Measurements from ENCODE around the gene GBP3.
"Not testable (repeated sequence)": the region's sequence is repeated elsewhere in the genome, so short reads cannot be mapped to it uniquely, and the experiment has no call there.

The GBP3 gene

GRCh38 chr1:89022167-89022959, at the start of gene GBP3:
TSS of gene GBP3 (minus strand) at chr1:89022866. CDS start at chr1:89020721, 2,145 bp downstream.
- DNase-seq = peak; percentile 69

GRCh38 chr1:89070509-89070908, 47.8 kb upstream of the GBP3 start:
- no peak for DNase-seq

DNA sequence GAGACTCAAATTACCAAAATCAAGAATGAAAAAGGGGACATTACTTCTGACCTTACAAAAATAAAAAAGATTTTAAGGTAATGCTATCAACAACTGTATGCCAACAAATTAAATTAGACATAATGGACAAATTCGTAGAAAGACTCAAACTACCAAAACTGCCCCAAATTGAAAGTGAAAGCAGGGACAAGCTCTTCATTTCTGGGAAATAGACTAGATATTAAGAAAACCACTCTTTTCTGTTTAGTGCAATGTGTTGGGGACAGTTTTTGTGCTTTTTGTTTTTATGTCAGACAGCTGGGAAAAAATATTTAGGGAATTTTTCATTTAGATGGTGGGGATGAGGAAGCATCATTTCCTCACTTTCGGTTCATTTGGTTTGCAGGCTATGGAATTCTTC, 47.3 kb upstream of the GBP3 start:
- no peak for DNase-seq

DNA sequence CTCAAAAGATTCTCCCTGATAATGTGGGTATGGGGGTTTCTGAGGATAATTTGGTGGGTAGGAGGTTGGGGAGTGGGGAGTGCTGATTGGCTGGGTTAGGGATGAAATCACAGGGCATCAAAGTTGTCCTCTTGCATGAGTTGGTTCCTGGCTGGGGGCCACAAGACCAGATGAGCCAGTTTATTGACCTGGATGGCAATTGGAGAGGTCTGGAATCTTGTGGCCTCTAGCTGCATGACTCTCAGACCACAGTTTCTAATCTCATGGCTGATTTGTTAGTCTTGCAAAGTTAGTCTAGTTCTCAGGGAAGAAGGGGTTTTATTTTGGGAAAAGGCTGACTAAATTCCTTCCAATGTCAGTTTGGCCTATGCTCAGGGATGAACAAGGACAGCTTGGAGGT, 45.6 kb upstream of the GBP3 start:
- DNase-seq = peak; percentile 77

DNA sequence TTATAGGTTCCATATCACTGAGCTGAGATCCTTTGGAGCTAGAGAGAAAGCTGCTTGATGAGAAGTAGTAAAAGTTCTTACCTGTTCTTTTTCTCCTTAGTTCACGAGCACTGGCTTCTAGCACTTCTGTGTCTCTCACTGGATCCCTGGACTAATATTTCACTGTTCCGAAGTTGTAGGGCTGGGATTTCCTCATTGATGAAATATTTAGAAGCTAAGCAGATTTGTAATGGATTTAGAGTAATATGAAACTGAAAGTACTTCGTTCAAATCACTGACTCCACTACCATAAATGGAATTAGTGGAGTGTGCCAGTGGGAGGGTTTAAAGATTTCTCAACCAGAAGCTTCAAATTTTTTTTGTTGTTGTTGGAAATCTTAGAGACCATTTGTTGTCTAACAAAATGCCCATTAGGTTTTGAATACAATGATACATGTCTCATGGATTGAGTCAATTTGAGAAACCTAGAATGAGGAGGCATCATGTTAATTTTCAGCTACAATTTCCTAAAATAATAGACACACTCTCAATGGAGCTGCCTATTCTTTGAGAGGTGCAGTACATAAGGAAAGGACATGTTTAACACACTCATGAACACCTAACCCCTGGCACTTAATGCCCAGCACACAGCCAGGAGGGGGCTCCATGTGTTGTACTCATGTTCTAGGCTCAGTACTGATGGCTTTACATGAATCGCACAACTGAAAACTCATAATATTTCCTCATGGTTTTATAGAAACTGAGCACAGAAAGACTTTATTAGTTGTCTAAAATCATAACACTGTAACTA, 42.6 kb upstream of the GBP3 start, which contains the start of gene GBP1:
Gene GBP1, minus strand, starts transcription at position 130 of the 790 bp plus-strand sequence. CDS start 1,974 bp downstream, outside the sequence.
- DNase-seq = peak; percentile 83

DNA sequence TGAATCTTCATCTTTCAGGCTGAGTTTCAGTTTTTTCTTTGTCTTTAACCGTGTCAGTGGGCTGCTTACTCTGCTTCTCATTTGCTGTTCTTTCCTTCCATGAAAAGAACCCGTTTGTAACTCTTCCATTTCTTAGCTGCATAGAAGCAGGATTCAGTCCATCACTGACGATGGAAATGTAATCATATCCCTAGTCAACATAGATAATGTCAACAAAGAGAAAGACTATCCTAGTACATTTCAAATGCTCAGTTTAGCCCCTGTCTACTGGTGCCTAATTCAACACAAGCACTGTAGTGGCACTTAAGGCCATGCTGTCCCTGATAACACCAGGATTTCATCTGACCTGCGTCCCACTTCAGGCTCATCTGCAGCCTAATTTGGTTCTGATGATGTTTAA, 42.0 kb upstream of the GBP3 start:
- DNase-seq = no peak

GRCh38 chr1:89063094-89063493, 40.4 kb upstream of the GBP3 start:
- no peak for DNase-seq

GRCh38 chr1:89060091-89060490, 37.4 kb upstream of the GBP3 start:
- no peak for DNase-seq

- no peak for DNase-seq
Measured at GRCh38 chr1:89051955-89052312, 29.3 kb upstream of the GBP3 start.

GRCh38 chr1:89051300-89051954, 28.8 kb upstream of the GBP3 start:
- DNase-seq = no peak

- no peak for DNase-seq
Measured at GRCh38 chr1:89050649-89051033, 28.0 kb upstream of the GBP3 start.

DNA sequence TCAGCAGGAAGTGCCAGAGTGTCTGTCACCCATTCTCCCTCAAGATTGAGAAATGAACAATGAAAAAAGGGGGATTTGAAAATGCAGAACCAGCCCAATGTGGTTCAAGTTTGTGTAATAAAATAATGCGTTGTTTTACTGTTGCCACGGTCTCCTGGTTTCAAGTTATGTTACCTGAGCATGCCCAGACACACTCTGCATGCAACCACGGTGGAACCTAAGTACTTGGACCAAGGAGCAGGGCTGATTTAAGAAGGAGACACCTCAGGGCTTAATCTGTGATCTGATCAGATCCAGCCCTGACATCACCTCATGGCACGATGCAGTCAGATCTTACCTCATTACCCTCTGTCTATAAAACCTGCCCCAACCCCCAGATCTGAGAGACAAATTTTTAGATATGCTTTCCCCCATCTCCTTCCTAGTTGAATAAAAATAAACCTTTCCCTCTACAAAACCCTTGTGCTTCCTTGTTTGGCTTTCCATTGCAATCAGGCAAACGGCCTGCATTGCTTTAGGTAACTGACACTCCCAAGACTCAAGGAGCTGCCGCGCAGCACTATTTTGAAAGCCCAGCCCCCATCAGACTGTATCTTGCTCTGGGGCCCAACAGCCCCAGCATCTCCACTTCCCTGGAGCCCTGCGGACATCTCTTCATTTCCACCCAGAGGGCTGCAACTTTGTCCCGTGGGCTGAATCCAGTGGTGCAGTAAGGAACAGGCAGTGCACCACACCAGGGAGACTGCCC, 27.4 kb upstream of the GBP3 start:
- DNase-seq = not testable (repeated sequence)

GRCh38 chr1:89049187-89049586, 26.5 kb upstream of the GBP3 start:
- not testable (repeated sequence) for DNase-seq

DNA sequence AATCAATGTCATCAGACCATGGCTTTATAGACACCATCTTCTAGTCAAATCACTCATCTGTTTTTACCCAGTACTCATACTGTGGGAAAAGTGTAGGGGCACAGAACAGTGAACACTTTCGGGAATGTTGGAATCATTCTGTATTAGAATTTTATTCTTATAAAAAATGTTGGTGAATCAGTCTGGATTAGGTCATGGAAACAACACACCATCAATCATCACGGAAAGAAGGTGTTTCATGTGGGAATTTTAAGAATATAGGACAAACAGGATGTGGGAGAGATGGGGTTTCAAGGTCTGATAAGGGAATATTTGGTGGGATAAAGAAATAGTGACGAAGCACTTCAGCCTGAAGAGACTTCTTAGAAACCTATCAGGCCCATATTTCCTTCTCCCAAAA, 25.1 kb upstream of the GBP3 start:
- DNase-seq = peak; percentile 69

DNA sequence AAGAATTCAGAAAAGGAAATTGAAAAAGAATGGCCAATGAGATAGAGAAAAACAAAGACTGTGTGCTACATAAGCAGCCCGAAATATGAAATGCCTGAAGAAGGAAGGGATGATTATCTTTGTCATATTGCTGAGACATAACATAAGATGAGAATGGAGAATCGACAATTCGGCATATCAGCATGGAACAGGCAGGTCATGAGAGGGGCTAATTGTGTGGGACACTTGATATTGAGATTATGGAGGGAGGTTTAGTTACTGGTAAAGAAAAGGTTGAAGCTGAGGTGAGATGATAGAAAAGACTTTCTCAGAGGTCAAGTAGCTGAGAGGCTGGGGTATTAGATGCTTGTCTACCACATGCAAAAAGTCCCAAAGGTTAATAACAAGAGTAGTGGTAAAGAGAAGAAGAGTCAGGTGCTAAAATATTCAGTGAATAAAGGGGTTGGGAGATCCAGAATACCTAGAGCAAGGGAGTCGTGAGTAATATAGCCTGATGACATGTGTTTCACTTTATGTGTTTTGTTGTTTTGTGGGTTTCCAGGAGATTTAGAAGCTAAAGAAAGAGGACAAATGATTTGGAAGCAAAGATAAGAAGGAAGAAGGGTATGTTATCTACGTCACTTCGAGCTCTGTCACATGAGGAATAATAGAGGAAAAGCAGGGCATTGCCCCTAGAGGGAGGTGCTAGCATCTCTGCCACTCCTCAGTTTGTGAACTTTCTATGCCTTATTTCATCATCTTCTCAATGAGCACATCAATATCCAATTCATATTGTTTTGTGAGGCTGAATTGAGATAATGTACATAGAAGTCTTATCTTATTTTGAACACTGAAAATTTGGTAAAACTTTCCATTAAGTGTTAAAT, 23.9 kb upstream of the GBP3 start:
- not testable (repeated sequence) for DNase-seq

DNA sequence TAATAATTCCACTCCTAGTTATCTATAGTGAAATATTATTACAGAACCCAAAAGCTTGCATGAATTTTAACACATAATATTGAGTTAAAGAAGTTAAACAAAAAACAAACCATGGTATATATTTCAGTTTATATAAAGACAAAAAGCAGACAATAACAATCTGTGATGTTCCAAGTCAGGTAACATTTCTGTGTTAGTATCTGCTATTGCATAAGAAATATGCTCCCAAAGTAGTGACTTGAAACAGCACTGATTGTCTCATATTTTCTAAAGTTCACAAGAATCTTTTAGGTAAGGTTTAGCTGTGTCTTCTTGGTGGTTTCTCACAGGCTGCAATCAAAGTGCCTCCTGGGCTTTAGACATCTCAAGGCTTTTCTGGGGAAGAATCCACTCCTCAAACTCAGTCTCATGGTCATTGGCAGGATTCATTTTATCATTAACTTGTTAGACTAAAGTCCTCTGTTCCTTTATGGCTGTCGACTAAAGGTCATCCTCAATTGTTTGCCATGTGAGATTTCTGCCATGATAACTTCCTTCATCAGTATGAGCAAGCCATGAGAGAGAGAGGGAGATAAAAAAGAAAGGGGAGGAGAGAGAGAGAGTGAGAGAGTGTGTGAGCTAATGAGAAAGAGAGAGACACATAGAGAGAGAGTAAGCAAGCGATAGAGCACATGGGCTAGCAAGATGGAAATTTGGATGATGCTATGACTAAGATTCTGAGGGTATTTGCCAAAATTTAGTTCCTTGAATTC, 22.5 kb upstream of the GBP3 start:
- DNase-seq = no peak

DNA sequence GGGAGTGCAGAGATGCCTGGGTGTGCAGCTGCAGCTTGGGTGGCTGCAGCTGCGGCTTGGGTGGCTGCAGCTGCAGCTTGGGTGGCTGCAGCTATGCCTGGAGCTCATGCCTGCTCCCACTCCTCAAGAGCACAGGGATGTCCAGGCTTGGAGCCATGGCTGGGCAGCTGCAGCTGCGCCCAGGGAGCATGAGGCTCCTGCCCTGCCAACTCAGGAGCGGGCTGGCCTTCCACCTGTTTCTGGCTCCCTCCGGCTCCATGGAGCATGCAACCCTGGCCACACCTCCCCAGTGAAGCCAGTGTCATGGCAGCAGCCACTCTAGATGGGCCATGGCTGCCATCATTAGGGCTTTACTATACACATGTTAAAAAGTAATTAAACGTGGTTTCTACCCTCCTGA, 21.3 kb upstream of the GBP3 start:
- no peak for DNase-seq

GRCh38 chr1:89042491-89042890, 19.8 kb upstream of the GBP3 start:
- no peak for DNase-seq

- DNase-seq = no peak
Measured at GRCh38 chr1:89041721-89042120, 19.1 kb upstream of the GBP3 start.

- peak; percentile 83 for DNase-seq
Measured at GRCh38 chr1:89041119-89041641, 18.5 kb upstream of the GBP3 start.

DNA sequence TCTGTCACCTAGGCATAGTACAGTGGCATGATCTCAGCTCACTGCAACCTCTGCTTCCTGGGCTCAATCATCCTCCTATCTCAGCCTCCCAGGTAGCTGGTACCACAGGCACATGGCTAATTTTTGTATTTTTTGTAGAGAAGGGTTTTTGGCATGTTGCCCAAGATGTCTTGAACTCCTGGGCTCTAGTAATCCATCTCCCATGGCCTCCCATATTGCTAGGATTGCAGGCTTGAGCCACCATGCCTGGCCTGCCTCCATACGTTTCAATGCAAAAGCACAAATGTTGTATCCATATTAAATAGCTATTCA, 17.6 kb upstream of the GBP3 start:
- DNase-seq = no peak
